ENCODE data around the gene CACNG5.

CACNG5 gene

GRCh38 chr17:66829386-66829864 lies 5.5 kb upstream of the CACNG5 start:
- no peak for DNase-seq

- DNase-seq, result no peak
These were observed 5.0 kb upstream of the CACNG5 start for GRCh38 chr17:66829883-66830282.

- DNase-seq, result no peak
These were observed 4.5 kb upstream of the CACNG5 start for GRCh38 chr17:66830451-66830850.

GRCh38 chr17:66831383-66832210 lies 3.3 kb upstream of the CACNG5 start:
- DNase-seq, result no peak

- no peak for DNase-seq
These were observed 1.7 kb upstream of the CACNG5 start for GRCh38 chr17:66833201-66833600.

- DNase-seq, result no peak
These were observed 445 bp upstream of the CACNG5 start for GRCh38 chr17:66834426-66834918.

GRCh38 chr17:66835476-66835875 lies 559 bp downstream of the CACNG5 start:
- no peak for DNase-seq

- DNase-seq, result no peak
These were observed 1.4 kb downstream of the CACNG5 start for GRCh38 chr17:66836063-66837005.

- DNase-seq, result no peak
These were observed 2.3 kb downstream of the CACNG5 start for GRCh38 chr17:66837226-66837625.

GRCh38 chr17:66837885-66838665 lies 3.2 kb downstream of the CACNG5 start:
- no peak for DNase-seq

GRCh38 chr17:66839616-66840015 lies 4.7 kb downstream of the CACNG5 start:
- DNase-seq, result no peak

GRCh38 chr17:66840061-66840460 lies 5.1 kb downstream of the CACNG5 start:
- DNase-seq, result no peak

GRCh38 chr17:66841328-66841727 lies 6.4 kb downstream of the CACNG5 start:
- no peak for DNase-seq

- DNase-seq, result no peak
These were observed 6.8 kb downstream of the CACNG5 start for GRCh38 chr17:66841744-66842143.

- no peak for DNase-seq
These were observed 7.6 kb downstream of the CACNG5 start for GRCh38 chr17:66842505-66842904.

GRCh38 chr17:66842959-66843358 lies 8.0 kb downstream of the CACNG5 start:
- DNase-seq, result no peak

GRCh38 chr17:66843627-66844026 lies 8.7 kb downstream of the CACNG5 start:
- DNase-seq, result no peak

- no peak for DNase-seq
These were observed 12.8 kb downstream of the CACNG5 start for GRCh38 chr17:66847704-66848103.

- no peak for DNase-seq
These were observed 13.6 kb downstream of the CACNG5 start for GRCh38 chr17:66848496-66848895.

- no peak for DNase-seq
These were observed 14.2 kb downstream of the CACNG5 start for GRCh38 chr17:66849032-66849655.

- DNase-seq, result no peak
These were observed 15.1 kb downstream of the CACNG5 start for GRCh38 chr17:66849851-66850580.

GRCh38 chr17:66850692-66851091 lies 15.8 kb downstream of the CACNG5 start:
- DNase-seq, result no peak
